Naive B cell (primary cell): Measurements from ENCODE around the gene PNPLA6. TPM values are rescaled to one million over a fixed set of nuclear protein-coding genes. Genes with fewer than 3 reads are reported as not detected.
"Not testable (repeated sequence)": the region's sequence is repeated elsewhere in the genome, so short reads cannot be mapped to it uniquely, and the experiment has no call there.

ENCODE experiments used
- ATAC-seq, 2 donors: fragments of 150-1000 bp; cut with Tn5 transposase; 2 replicates each; pipeline ENCODE4 v1.10.0; 2021; ENCODE audit warnings: low read depth in 2 of 2, mild to moderate bottlenecking in 2 of 2, moderate library complexity in 2 of 2
- DNase-seq: peaks from one replicate; pipeline ENCODE4 v3.0.0; 2022
- H3K27ac Mint-ChIP-seq, 6 donors: one replicate each; pipeline ENCODE4 v1.8.0; 2020 to 2022; ENCODE audit warnings: mild to moderate bottlenecking in 6 of 6, mixed read lengths in 6 of 6, moderate library complexity in 5 of 6, inconsistent platforms in 2 of 6
- H3K27me3 Mint-ChIP-seq, 3 donors: one replicate each; pipeline ENCODE4 v1.8.0; 2021 to 2022; ENCODE audit warnings: mixed read lengths in 3 of 3, mild to moderate bottlenecking in 1 of 3
- H3K36me3 Mint-ChIP-seq, 2 donors: one replicate each; pipeline ENCODE4 v1.8.0; 2020 to 2022; ENCODE audit warnings: mixed read lengths in 2 of 2, inconsistent platforms in 1 of 2, mild to moderate bottlenecking in 1 of 2
- H3K4me1 Mint-ChIP-seq, 3 donors: one replicate each; pipeline ENCODE4 v1.8.0; 2020 to 2022; ENCODE audit warnings: mixed read lengths in 3 of 3, inconsistent platforms in 1 of 3, mild to moderate bottlenecking in 1 of 3, moderate library complexity in 1 of 3
- H3K4me3 Mint-ChIP-seq, 8 donors: one replicate each; pipeline ENCODE4 v1.8.0; 2020 to 2022; ENCODE audit warnings: mild to moderate bottlenecking in 8 of 8, mixed read lengths in 8 of 8, moderate library complexity in 8 of 8, inconsistent platforms in 2 of 8
- H3K9me3 Mint-ChIP-seq, 7 donors: one replicate each; pipeline ENCODE4 v1.8.0; 2020 to 2022; ENCODE audit warnings: mixed read lengths in 7 of 7, mild to moderate bottlenecking in 5 of 7, inconsistent platforms in 2 of 7, moderate library complexity in 1 of 7
- polyA plus RNA-seq, 6 donors: library from polyadenylated mRNA; unstranded; fragments of 300-500 nt; fragmentation: Illumina TruSeq; gene quantifications; one replicate each; pipeline ENCODE4 v1.2.3, GENCODE V29; 2021; ENCODE audit warnings: low read depth in 6 of 6

PNPLA6 gene
- polyA plus RNA-seq, 6 donors from 2014 or later, result 4.1 to 9.6 (median 6.6) TPM

GRCh38 chr19:7529246-7529600, 6.3 kb upstream of the PNPLA6 start:
- ATAC-seq (no peak), DNase-seq (no peak)
- Mint-ChIP-seq H3K27ac (no peak overlapping the region), H3K9me3 (no peaks in the 10 kb centered on the region), H3K4me3 (peak overlapping the region in 1 of 8 donors; percentile 70), H3K4me1 (peaks cover 3 to 29% (median 20%) of the 10 kb centered on the region in 3 donors), H3K27me3 (no peaks in the 10 kb centered on the region), H3K36me3 (peaks cover 0 to 6% of the 10 kb centered on the region in 2 donors)

- ATAC-seq (no peak), DNase-seq (no peak)
- no peaks in the 10 kb centered on the region for H3K27me3 Mint-ChIP-seq
- peaks cover 0 to 6% of the 10 kb centered on the region in 2 donors for H3K36me3 Mint-ChIP-seq
- H3K4me1 Mint-ChIP-seq, result peaks cover 9 to 36% (median 24%) of the 10 kb centered on the region in 3 donors
- no peaks in the 10 kb centered on the region for H3K9me3 Mint-ChIP-seq
- H3K27ac Mint-ChIP-seq, result peak overlapping the region in 1 of 6 donors; percentile 37
- H3K4me3 Mint-ChIP-seq, result peak overlapping the region in 2 of 8 donors; percentile 43 to 74
These were observed 5.7 kb upstream of the PNPLA6 start for GRCh38 chr19:7529610-7530490.

DNA sequence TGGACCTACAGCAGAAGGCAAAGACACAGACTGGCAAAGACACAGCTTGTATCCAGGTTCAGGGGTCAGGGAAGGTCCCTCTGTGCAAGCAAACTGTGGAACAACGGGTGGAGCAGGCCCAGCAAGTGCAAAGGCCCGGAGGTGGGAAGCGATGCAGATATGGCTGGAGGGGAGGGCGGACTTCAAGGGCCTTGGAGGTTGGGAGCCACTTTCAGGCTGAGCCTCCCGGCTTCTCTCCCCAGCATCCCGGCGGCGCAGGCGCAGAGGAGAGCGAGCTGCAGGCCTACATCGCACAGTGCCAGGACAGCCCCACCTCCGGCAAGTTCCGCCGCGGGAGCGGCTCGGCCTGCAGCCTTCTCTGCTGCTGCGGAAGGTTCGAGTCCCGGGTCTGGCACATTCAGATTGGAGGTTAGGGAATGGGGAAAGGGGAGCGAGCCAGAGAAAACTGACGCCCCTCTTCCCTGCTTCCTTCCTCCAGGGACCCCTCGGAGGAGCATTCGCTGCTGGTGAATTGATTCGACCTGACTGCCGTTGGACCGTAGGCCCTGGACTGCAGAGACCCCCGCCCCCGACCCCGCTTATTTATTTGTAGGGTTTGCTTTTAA, 2.1 kb upstream of the PNPLA6 start:
- DNase-seq, result no peak
- ATAC-seq, result no peak
- no peaks in the 10 kb centered on the region for H3K27me3 Mint-ChIP-seq
- peak overlapping the region in 4 of 6 donors; percentile 38 to 94 (median 82) for H3K27ac Mint-ChIP-seq
- peak overlapping the region; percentile 88 to 98 (median 96) for H3K4me3 Mint-ChIP-seq
- peaks cover under 1 to 6% of the 10 kb centered on the region in 2 donors for H3K36me3 Mint-ChIP-seq
- H3K9me3 Mint-ChIP-seq, result no peaks in the 10 kb centered on the region
- H3K4me1 Mint-ChIP-seq, result peaks cover 20 to 53% (median 38%) of the 10 kb centered on the region in 3 donors

GRCh38 chr19:7533925-7534480, 1.5 kb upstream of the PNPLA6 start:
- DNase-seq, result peak; percentile 71
- Mint-ChIP-seq H3K27me3 (no peaks in the 10 kb centered on the region), H3K4me1 (peaks cover 19 to 50% (median 37%) of the 10 kb centered on the region in 3 donors), H3K4me3 (peak overlapping the region; percentile 88 to 98 (median 96)), H3K9me3 (no peaks in the 10 kb centered on the region), H3K27ac (peak overlapping the region; percentile 50 to 96 (median 89)), H3K36me3 (peaks cover 5 to 6% of the 10 kb centered on the region in 2 donors)
- ATAC-seq, result peak; percentile 51 to 55

DNA sequence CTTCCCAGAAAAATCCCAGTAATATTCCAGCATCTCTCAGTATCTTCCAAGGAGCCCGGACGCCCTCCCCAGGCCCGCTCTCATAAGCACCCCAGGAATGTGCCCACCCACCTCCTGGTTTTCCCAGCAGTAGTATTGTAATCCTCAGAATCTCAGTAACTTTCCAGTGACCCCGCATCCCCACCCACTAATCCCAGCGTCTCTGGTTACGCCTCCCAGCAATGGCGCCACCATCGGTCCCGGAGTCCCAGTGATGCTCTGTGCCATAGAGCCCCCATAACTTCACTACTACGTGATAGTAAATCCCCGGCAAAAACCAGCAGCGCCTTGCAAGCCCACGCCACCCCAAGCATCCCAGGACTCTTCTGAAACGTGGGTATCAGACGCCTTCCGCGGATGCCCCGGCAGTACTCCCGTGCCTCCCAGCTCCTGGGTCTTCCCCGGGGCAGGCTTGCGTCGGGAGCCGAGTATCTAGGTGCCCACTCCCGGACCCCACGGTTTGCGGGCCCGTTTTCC, 928 bp upstream of the PNPLA6 start:
- Mint-ChIP-seq H3K27ac (peak overlapping the region; percentile 80 to 96 (median 91)), H3K9me3 (no peaks in the 10 kb centered on the region), H3K4me3 (peak overlapping the region; percentile 88 to 98 (median 96)), H3K27me3 (no peaks in the 10 kb centered on the region), H3K4me1 (peaks cover 17 to 47% (median 36%) of the 10 kb centered on the region in 3 donors), H3K36me3 (peaks cover 5 to 6% of the 10 kb centered on the region in 2 donors)
- ATAC-seq, result peak; percentile 8 to 12
- DNase-seq, result no peak

DNA sequence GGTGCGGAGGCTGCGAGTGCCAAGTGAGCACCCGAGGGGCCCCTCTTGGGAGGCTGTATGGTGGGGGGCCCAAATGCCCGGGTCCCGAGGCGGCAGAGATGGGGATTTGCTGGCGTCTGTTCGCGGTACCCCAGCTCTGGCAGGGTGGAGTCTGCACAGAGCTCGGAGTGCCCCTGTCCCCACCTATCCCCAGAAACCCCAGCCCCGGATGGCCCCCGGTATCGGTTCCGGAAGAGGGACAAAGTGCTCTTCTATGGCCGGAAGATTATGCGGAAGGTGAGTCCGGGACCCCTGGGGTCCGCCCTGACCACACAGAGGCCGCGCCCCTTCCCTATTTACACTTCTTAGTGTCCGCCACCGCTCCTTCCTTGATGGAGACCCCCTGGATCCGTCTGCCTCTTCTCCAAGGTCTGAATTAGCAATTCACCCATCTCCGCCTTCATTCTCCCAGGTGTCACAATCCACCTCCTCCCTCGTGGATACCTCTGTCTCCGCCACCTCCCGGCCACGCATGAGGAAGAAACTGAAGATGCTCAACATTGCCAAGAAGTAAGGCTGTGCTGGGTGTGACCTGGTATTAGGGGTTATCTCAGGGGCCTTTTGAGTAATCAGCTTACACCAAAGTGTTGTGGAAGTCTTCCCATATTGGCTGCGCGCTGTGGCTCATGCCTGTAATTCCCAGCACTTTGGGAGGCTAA, 630 bp downstream of the PNPLA6 start:
- ATAC-seq, result peak; percentile 2 to 4
- Mint-ChIP-seq H3K27ac (peak overlapping the region; percentile 76 to 96 (median 90)), H3K36me3 (peaks cover 5 to 7% of the 10 kb centered on the region in 2 donors), H3K4me3 (peak overlapping the region; percentile 88 to 98 (median 96)), H3K27me3 (no peaks in the 10 kb centered on the region), H3K4me1 (peaks cover 17 to 42% (median 36%) of the 10 kb centered on the region in 3 donors), H3K9me3 (no peaks in the 10 kb centered on the region)
- DNase-seq, result no peak

DNA sequence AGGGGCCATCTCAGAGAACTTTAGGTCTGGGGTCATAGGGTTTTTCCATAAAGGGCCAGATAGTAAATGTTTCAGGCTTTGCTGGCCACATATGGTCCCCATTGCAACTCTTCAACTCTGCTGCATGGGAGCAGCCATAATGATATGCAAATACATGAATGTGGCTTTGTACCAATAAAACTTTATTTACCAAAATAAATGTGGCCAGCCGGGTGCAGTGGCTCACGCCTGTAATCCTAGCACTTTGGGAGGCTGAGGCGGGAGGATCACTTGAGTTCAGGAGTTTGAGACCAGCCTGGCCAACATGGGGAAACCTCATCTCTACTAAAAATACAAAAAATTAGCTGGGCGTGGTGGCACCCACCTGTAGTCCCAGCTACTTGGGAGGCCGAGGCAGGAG, 3.5 kb downstream of the PNPLA6 start:
- not testable (repeated sequence) for DNase-seq, H3K9me3 Mint-ChIP-seq, H3K36me3 Mint-ChIP-seq, ATAC-seq, H3K4me3 Mint-ChIP-seq, H3K27ac Mint-ChIP-seq, H3K27me3 Mint-ChIP-seq
- peaks cover 17 to 41% (median 29%) of the 10 kb centered on the region in 3 donors for H3K4me1 Mint-ChIP-seq

GRCh38 chr19:7539827-7540425, 4.4 kb downstream of the PNPLA6 start:
- no peaks in the 10 kb centered on the region for H3K9me3 Mint-ChIP-seq
- no peak for DNase-seq
- peaks cover 5 to 7% of the 10 kb centered on the region in 2 donors for H3K36me3 Mint-ChIP-seq
- H3K27ac Mint-ChIP-seq, result no peak overlapping the region
- peaks cover 12 to 33% (median 28%) of the 10 kb centered on the region in 3 donors for H3K4me1 Mint-ChIP-seq
- peak overlapping the region in 1 of 8 donors; percentile 18 for H3K4me3 Mint-ChIP-seq
- no peak for ATAC-seq
- no peaks in the 10 kb centered on the region for H3K27me3 Mint-ChIP-seq

DNA sequence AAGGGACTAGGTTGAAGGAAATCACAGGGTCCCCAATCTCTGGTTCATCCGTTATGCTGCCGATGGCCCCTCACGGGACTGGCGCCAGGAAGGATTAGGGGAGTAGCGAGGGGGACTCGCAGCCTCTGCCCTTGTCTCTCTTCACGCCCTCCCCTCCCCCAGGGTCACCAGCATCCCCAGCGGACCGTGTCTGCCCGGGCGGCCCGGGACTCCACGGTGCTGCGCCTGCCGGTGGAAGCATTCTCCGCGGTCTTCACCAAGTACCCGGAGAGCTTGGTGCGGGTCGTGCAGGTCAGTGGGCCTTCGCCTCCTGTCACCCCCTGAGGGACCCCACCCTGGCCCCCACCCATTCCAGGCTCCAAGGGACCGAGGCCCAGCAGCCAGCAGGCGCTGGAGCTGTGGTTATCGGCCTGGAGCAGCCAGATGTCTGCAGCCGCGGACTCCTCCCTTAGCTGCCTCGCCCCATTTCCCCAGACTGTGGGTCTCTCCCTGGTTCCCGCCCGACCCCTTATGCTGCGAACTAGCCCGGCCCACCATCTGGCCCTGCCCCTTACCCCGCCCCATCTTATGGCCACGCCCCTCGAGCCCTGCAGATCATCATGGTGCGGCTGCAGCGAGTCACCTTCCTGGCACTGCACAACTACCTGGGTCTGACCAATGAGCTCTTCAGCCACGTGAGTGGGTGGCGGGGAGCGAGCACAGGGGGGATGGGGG, 5.4 kb downstream of the PNPLA6 start:
- Mint-ChIP-seq H3K4me3 (no peak overlapping the region), H3K36me3 (peaks cover 5 to 7% of the 10 kb centered on the region in 2 donors), H3K4me1 (peaks cover 18 to 36% (median 36%) of the 10 kb centered on the region in 3 donors), H3K27me3 (no peaks in the 10 kb centered on the region), H3K9me3 (no peaks in the 10 kb centered on the region), H3K27ac (no peak overlapping the region)
- no peak for ATAC-seq
- DNase-seq, result no peak

DNA sequence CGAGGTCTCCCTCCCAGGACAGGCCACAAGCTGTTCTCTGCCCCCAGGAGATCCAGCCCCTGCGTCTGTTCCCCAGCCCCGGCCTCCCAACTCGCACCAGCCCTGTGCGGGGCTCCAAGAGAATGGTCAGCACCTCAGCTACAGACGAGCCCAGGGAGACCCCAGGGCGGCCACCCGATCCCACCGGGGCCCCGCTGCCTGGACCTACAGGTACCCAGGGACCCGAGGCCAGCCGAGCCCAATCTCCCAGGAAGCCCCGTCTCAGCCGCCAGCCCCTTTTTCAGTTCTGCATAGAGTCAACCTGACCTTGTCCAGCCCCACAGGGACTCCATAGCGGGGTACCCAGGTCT, 5.9 kb downstream of the PNPLA6 start:
- Mint-ChIP-seq H3K4me3 (no peak overlapping the region), H3K36me3 (peaks cover 5 to 7% of the 10 kb centered on the region in 2 donors), H3K27me3 (no peaks in the 10 kb centered on the region), H3K9me3 (no peaks in the 10 kb centered on the region), H3K27ac (no peak overlapping the region), H3K4me1 (peaks cover 17 to 34% (median 33%) of the 10 kb centered on the region in 3 donors)
- ATAC-seq, result no peak
- no peak for DNase-seq

DNA sequence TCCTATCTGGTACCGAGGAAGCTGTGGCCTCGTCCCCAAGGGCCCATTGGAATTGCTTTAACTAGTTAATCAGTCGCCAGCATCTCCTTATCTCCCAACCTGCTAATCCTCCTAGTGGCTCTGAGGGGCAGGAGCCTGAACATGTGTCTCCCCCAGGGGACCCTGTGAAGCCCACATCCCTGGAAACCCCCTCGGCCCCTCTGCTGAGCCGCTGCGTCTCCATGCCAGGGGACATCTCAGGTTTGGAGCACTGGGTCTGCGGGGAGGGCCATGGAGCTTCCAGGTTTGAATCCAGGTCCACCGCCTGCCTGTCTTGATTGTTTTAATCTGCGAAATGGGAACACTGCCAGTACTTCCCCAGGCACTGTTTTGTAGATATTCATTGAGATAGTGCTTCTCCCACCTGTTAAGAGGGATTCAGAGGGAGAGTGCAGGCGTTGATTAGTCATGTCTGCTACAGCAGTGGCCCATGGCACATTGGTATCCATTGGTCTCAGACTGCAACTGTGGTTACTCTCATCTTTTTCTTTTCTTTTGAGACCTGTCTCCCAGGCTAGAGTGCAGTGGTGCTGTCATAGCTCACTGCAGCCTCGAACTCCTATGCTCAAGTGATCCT, 6.4 kb downstream of the PNPLA6 start:
- Mint-ChIP-seq H3K9me3 (no peaks in the 10 kb centered on the region), H3K36me3 (peaks cover 5 to 7% of the 10 kb centered on the region in 2 donors), H3K4me3 (peak overlapping the region in 2 of 8 donors; percentile 16 to 18), H3K27ac (no peak overlapping the region), H3K27me3 (no peaks in the 10 kb centered on the region), H3K4me1 (peaks cover 14 to 29% (median 29%) of the 10 kb centered on the region in 3 donors)
- ATAC-seq (no peak), DNase-seq (no peak)
